AG08396 (cell line): ENCODE results near the gene SLC22A23.

ENCODE experiments used
- DNase-seq: peaks from one replicate; pipeline ENCODE4 v3.0.0; 2012; ENCODE audit warnings: low spot score, mixed read lengths

SLC22A23 gene

GRCh38 chr6:3331971-3332370, 124.9 kb downstream of the SLC22A23 start:
- DNase-seq, result no peak

GRCh38 chr6:3331494-3331893, 125.4 kb downstream of the SLC22A23 start:
- no peak for DNase-seq

GRCh38 chr6:3330199-3330598, 126.7 kb downstream of the SLC22A23 start:
- DNase-seq, result no peak

GRCh38 chr6:3329393-3330051, 127.3 kb downstream of the SLC22A23 start:
- DNase-seq, result no peak

- DNase-seq, result no peak
Observed at GRCh38 chr6:3328796-3329195, 128.1 kb downstream of the SLC22A23 start.

- no peak for DNase-seq
Observed at GRCh38 chr6:3328145-3328544, 128.7 kb downstream of the SLC22A23 start.

GRCh38 chr6:3327403-3327802, 129.4 kb downstream of the SLC22A23 start:
- no peak for DNase-seq

GRCh38 chr6:3326981-3327380, 129.9 kb downstream of the SLC22A23 start:
- DNase-seq, result no peak

GRCh38 chr6:3326184-3326971, 130.5 kb downstream of the SLC22A23 start:
- DNase-seq, result no peak

- no peak for DNase-seq
Observed at GRCh38 chr6:3325210-3325609, 131.6 kb downstream of the SLC22A23 start.

GRCh38 chr6:3324262-3324942, 132.4 kb downstream of the SLC22A23 start:
- peak; percentile 48 for DNase-seq

GRCh38 chr6:3323696-3324261, 133.1 kb downstream of the SLC22A23 start:
- DNase-seq, result no peak

- no peak for DNase-seq
Observed at GRCh38 chr6:3323148-3323547, 133.7 kb downstream of the SLC22A23 start.

- no peak for DNase-seq
Observed at GRCh38 chr6:3322366-3322890, 134.4 kb downstream of the SLC22A23 start.

GRCh38 chr6:3321875-3322274, 135.0 kb downstream of the SLC22A23 start:
- DNase-seq, result no peak

GRCh38 chr6:3321042-3321441, 135.8 kb downstream of the SLC22A23 start:
- DNase-seq, result no peak

- no peak for DNase-seq
Observed at GRCh38 chr6:3320238-3320811, 136.5 kb downstream of the SLC22A23 start.

GRCh38 chr6:3319610-3320200, 137.1 kb downstream of the SLC22A23 start:
- DNase-seq, result no peak

GRCh38 chr6:3318821-3319540, 137.9 kb downstream of the SLC22A23 start:
- no peak for DNase-seq

- DNase-seq, result no peak
Observed at GRCh38 chr6:3318226-3318625, 138.6 kb downstream of the SLC22A23 start.

GRCh38 chr6:3317741-3318211, 139.1 kb downstream of the SLC22A23 start:
- no peak for DNase-seq
